ENCODE measurements around the gene MYO1E.

Gene MYO1E

GRCh38 chr15:59205839-59206622, 166.6 kb downstream of the MYO1E start:
- TF ChIP-seq CTCF (IDR thresholded peaks at IDR 0.05; ENCODE audit: unreplicated experiment in 3 of 3): no peak
- no peak overlapping the region for H3K27ac Mint-ChIP-seq
- no peaks in the 10 kb centered on the region for H3K27me3 Mint-ChIP-seq (ENCODE audit: low read depth)
- peaks cover 64% of the 10 kb centered on the region for H3K36me3 Mint-ChIP-seq (ENCODE audit: low read depth)
- no peak overlapping the region for H3K4me3 Mint-ChIP-seq
- no peaks in the 10 kb centered on the region for H3K4me1 Mint-ChIP-seq
- H3K9me3 Mint-ChIP-seq: no peaks in the 10 kb centered on the region

- Mint-ChIP-seq H3K9me3 (no peaks in the 10 kb centered on the region), H3K27ac (no peak overlapping the region), H3K36me3 (ENCODE audit: low read depth) (peaks cover 66% of the 10 kb centered on the region), H3K4me1 (no peaks in the 10 kb centered on the region), H3K27me3 (ENCODE audit: low read depth) (no peaks in the 10 kb centered on the region), H3K4me3 (no peak overlapping the region)
- no peak for TF ChIP-seq CTCF (IDR thresholded peaks at IDR 0.05; ENCODE audit: unreplicated experiment in 3 of 3)
These were observed 169.0 kb downstream of the MYO1E start for GRCh38 chr15:59203657-59204056.

GRCh38 chr15:59203008-59203407, 169.7 kb downstream of the MYO1E start:
- H3K27me3 Mint-ChIP-seq (ENCODE audit: low read depth): no peaks in the 10 kb centered on the region
- no peaks in the 10 kb centered on the region for H3K9me3 Mint-ChIP-seq
- no peak overlapping the region for H3K27ac Mint-ChIP-seq
- H3K36me3 Mint-ChIP-seq (ENCODE audit: low read depth): peaks cover 59% of the 10 kb centered on the region
- no peak overlapping the region for H3K4me3 Mint-ChIP-seq
- TF ChIP-seq CTCF (IDR thresholded peaks at IDR 0.05; ENCODE audit: unreplicated experiment in 3 of 3): no peak
- H3K4me1 Mint-ChIP-seq: no peaks in the 10 kb centered on the region

- Mint-ChIP-seq H3K36me3 (ENCODE audit: low read depth) (peaks cover 42% of the 10 kb centered on the region), H3K4me3 (no peak overlapping the region), H3K27me3 (ENCODE audit: low read depth) (no peaks in the 10 kb centered on the region), H3K27ac (no peak overlapping the region), H3K4me1 (no peaks in the 10 kb centered on the region), H3K9me3 (no peaks in the 10 kb centered on the region)
- no peak for TF ChIP-seq CTCF (IDR thresholded peaks at IDR 0.05; ENCODE audit: unreplicated experiment in 3 of 3)
These were observed 172.1 kb downstream of the MYO1E start for GRCh38 chr15:59200560-59200959.

GRCh38 chr15:59199626-59200465, 172.8 kb downstream of the MYO1E start:
- no peak overlapping the region for H3K4me3 Mint-ChIP-seq
- H3K27me3 Mint-ChIP-seq (ENCODE audit: low read depth): no peaks in the 10 kb centered on the region
- no peak overlapping the region for H3K27ac Mint-ChIP-seq
- no peaks in the 10 kb centered on the region for H3K9me3 Mint-ChIP-seq
- H3K4me1 Mint-ChIP-seq: no peaks in the 10 kb centered on the region
- TF ChIP-seq CTCF (IDR thresholded peaks at IDR 0.05; ENCODE audit: unreplicated experiment in 3 of 3): no peak
- H3K36me3 Mint-ChIP-seq (ENCODE audit: low read depth): peaks cover 42% of the 10 kb centered on the region

Measured in nephron (organoid).